ENCODE results near the gene SRMS.

DNA sequence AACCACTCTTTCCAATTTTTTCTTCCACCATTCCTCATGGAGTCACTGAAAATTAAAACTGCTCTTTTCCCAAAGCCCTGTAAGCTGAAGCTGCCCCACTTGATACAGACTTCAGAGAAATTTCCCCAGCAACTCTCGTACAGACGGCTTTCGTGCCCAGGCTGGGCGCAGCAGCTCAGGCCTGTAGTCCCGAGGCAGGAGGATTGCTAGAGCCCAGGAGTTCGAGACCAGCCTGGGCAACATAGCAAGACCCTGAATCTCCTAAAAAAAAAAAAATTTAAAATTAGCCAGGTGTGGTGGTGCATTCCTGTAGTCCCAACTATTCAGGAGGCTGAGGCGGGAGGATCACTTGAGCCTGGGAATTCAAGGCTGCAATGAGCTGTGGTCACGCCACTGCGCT is 20.4 kb downstream of the SRMS start:
- TF ChIP-seq, protein P1, sequence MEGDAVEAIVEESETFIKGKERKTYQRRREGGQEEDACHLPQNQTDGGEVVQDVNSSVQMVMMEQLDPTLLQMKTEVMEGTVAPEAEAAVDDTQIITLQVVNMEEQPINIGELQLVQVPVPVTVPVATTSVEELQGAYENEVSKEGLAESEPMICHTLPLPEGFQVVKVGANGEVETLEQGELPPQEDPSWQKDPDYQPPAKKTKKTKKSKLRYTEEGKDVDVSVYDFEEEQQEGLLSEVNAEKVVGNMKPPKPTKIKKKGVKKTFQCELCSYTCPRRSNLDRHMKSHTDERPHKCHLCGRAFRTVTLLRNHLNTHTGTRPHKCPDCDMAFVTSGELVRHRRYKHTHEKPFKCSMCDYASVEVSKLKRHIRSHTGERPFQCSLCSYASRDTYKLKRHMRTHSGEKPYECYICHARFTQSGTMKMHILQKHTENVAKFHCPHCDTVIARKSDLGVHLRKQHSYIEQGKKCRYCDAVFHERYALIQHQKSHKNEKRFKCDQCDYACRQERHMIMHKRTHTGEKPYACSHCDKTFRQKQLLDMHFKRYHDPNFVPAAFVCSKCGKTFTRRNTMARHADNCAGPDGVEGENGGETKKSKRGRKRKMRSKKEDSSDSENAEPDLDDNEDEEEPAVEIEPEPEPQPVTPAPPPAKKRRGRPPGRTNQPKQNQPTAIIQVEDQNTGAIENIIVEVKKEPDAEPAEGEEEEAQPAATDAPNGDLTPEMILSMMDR (CRISPR knock-in tag; IDR thresholded peaks at IDR 0.05): no peak
- no peak for TF ChIP-seq ZNF350 (CRISPR knock-in tag; IDR thresholded peaks at IDR 0.05; ENCODE audit: borderline replicate concordance, low read depth)
- TF ChIP-seq TCF7L2 (IDR thresholded peaks at IDR 0.05; ENCODE audit: low read depth, low read length): no peak
- no peak for TF ChIP-seq GTF2F1 (IDR thresholded peaks at IDR 0.05; ENCODE audit: low read length)
- no peak for TF ChIP-seq MTF1 (CRISPR knock-in tag; IDR thresholded peaks at IDR 0.05)
- TF ChIP-seq, protein P2, sequence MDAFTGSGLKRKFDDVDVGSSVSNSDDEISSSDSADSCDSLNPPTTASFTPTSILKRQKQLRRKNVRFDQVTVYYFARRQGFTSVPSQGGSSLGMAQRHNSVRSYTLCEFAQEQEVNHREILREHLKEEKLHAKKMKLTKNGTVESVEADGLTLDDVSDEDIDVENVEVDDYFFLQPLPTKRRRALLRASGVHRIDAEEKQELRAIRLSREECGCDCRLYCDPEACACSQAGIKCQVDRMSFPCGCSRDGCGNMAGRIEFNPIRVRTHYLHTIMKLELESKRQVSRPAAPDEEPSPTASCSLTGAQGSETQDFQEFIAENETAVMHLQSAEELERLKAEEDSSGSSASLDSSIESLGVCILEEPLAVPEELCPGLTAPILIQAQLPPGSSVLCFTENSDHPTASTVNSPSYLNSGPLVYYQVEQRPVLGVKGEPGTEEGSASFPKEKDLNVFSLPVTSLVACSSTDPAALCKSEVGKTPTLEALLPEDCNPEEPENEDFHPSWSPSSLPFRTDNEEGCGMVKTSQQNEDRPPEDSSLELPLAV (CRISPR knock-in tag; conservative IDR thresholded peaks at IDR 0.05; ENCODE audit: low read depth): no peak
- TF ChIP-seq ZNF34 (CRISPR knock-in tag; IDR thresholded peaks at IDR 0.05; ENCODE audit: borderline replicate concordance): no peak
- TF ChIP-seq YY1 (IDR thresholded peaks at IDR 0.05; ENCODE audit: insufficient read depth, insufficient replicate concordance, low read depth, low read length): no peak
- TF ChIP-seq SMAD3 (CRISPR knock-in tag; IDR thresholded peaks at IDR 0.05): no peak
